Osteoblast (primary cell): ENCODE measurements around the gene TAGLN2. TPM values are rescaled to one million over a fixed set of nuclear protein-coding genes. Genes with fewer than 3 reads are reported as not detected.

Experiments
- DNase-seq: peaks from one replicate; pipeline ENCODE4 v3.0.0; 2011; ENCODE audit warnings: low spot score, mixed read lengths; ENCODE audit not compliant: insufficient read length; ENCODE audit errors: missing footprints
- H2AFZ ChIP-seq: 2 replicates; pipeline ENCODE4 v1.6.0; 2011; ENCODE audit warnings: mild to moderate bottlenecking, low read length
- H3K27ac ChIP-seq: 2 replicates; pipeline ENCODE4 v1.5.1; 2011; ENCODE audit warnings: mild to moderate bottlenecking, low read depth, low read length, moderate library complexity
- H3K27me3 ChIP-seq: 2 replicates; pipeline ENCODE4 v1.6.0; 2012; ENCODE audit warnings: mild to moderate bottlenecking, control low read depth, inconsistent platforms, low read length, moderate library complexity; ENCODE audit not compliant: insufficient read depth
- H3K36me3 ChIP-seq: 2 replicates; pipeline ENCODE4 v1.5.1; 2011; ENCODE audit warnings: mild to moderate bottlenecking, low read length, control low read depth, moderate library complexity; ENCODE audit not compliant: insufficient read depth
- H3K4me1 ChIP-seq: 2 replicates; pipeline ENCODE4 v1.5.1; 2011; ENCODE audit warnings: mild to moderate bottlenecking, low read length, control low read depth, moderate library complexity; ENCODE audit not compliant: insufficient read depth
- H3K4me2 ChIP-seq: 2 replicates; pipeline ENCODE4 v1.6.0; 2011; ENCODE audit warnings: mild to moderate bottlenecking, low read length; ENCODE audit not compliant: insufficient read depth
- H3K4me3 ChIP-seq: fragments of 200-600 bp; sonication (generic); 3 replicates; pipeline ENCODE4 v1.5.1; 2012; ENCODE audit warnings: mild to moderate bottlenecking, low read length, inconsistent platforms; ENCODE audit not compliant: insufficient read depth
- H3K79me2 ChIP-seq: 2 replicates; pipeline ENCODE4 v1.6.0; 2012; ENCODE audit warnings: mild to moderate bottlenecking, low read length, control low read depth, inconsistent platforms; ENCODE audit not compliant: insufficient read depth
- H3K9me3 ChIP-seq: 2 replicates; pipeline ENCODE4 v1.5.1; 2011; ENCODE audit warnings: low read depth, low read length, control low read depth
- H4K20me1 ChIP-seq: 2 replicates; pipeline ENCODE4 v1.6.0; 2012; ENCODE audit warnings: mild to moderate bottlenecking, low read length, control low read depth; ENCODE audit not compliant: insufficient read depth
- CTCF ChIP-seq: IDR thresholded peaks from 2 replicates; pipeline ENCODE4 v1.5.1; 2011; ENCODE audit warnings: mild to moderate bottlenecking, low read depth, low read length, moderate library complexity; ENCODE audit errors: extremely low read depth
- total RNA-seq: library from RNA; depleted of rRNA; stranded (reverse); fragments of >200 nt; gene quantifications from 2 replicates; pipeline ENCODE4 v1.2.3, GENCODE V29; 2012

Gene TAGLN2
- total RNA-seq, 1 donor, result 159 TPM

- DNase-seq, result peak; percentile 93
- no peak for TF ChIP-seq CTCF
- H3K4me2 ChIP-seq, result peak within 1 kb of the TSS; percentile 61
Observed at GRCh38 chr1:159953536-159954515, 28.5 kb upstream of the TAGLN2 start, which contains the start of gene SLAMF9. Gene SLAMF9, minus strand, starts transcription at chr1:159954237. Its CDS starts 100 bp downstream, at chr1:159954137.

GRCh38 chr1:159952932-159953331 lies 27.6 kb upstream of the TAGLN2 start:
- Histone ChIP-seq H2AFZ (no peak overlapping the region), H3K4me3 (no peak overlapping the region), H3K79me2 (no peaks in the 10 kb centered on the region), H3K9me3 (no peaks in the 10 kb centered on the region), H3K27me3 (no peaks in the 10 kb centered on the region), H3K4me1 (peaks cover 6% of the 10 kb centered on the region), H3K27ac (no peak overlapping the region), H3K36me3 (no peaks in the 10 kb centered on the region), H3K4me2 (no peak overlapping the region), H4K20me1 (no peaks in the 10 kb centered on the region)
- DNase-seq, result no peak
- no peak for TF ChIP-seq CTCF

More at GRCh38 chr1:159953536-159954515, 28.5 kb upstream of the TAGLN2 start, which contains the start of gene SLAMF9:
- H3K4me1 ChIP-seq, result peaks cover 6% of the 10 kb centered on the region
- peak within 1 kb of the TSS; percentile 63 for H2AFZ ChIP-seq
- no peaks in the 10 kb centered on the region for H3K36me3 ChIP-seq
- H3K27ac ChIP-seq, result no peak within 1 kb of the TSS
- H3K27me3 ChIP-seq, result no peaks in the 10 kb centered on the region
- H3K79me2 ChIP-seq, result no peaks in the 10 kb centered on the region
- H3K9me3 ChIP-seq, result no peaks in the 10 kb centered on the region
- H4K20me1 ChIP-seq, result no peaks in the 10 kb centered on the region
- H3K4me3 ChIP-seq, result peak within 1 kb of the TSS; percentile 37

- Histone ChIP-seq H4K20me1 (no peaks in the 10 kb centered on the region), H3K4me3 (no peak overlapping the region), H3K27me3 (no peaks in the 10 kb centered on the region), H3K9me3 (no peaks in the 10 kb centered on the region), H3K4me1 (peaks cover 6% of the 10 kb centered on the region), H3K36me3 (no peaks in the 10 kb centered on the region), H3K27ac (no peak overlapping the region), H3K4me2 (no peak overlapping the region), H2AFZ (no peak overlapping the region), H3K79me2 (no peaks in the 10 kb centered on the region)
- no peak for TF ChIP-seq CTCF
- DNase-seq, result no peak
Observed at GRCh38 chr1:159951551-159951950, 26.2 kb upstream of the TAGLN2 start.

GRCh38 chr1:159951016-159951415 lies 25.7 kb upstream of the TAGLN2 start:
- no peak overlapping the region for H3K4me3 ChIP-seq
- no peak overlapping the region for H3K27ac ChIP-seq
- no peak overlapping the region for H2AFZ ChIP-seq
- H3K36me3 ChIP-seq, result no peaks in the 10 kb centered on the region
- no peak for TF ChIP-seq CTCF
- no peak overlapping the region for H3K4me2 ChIP-seq
- no peaks in the 10 kb centered on the region for H4K20me1 ChIP-seq
- no peak for DNase-seq
- no peaks in the 10 kb centered on the region for H3K79me2 ChIP-seq
- H3K9me3 ChIP-seq, result no peaks in the 10 kb centered on the region
- H3K27me3 ChIP-seq, result no peaks in the 10 kb centered on the region
- H3K4me1 ChIP-seq, result peaks cover 6% of the 10 kb centered on the region
